Activated CD8-positive, alpha-beta memory T cell treated with anti-CD3 and anti-CD28 coated beads for 4 hours (primary cell): Measurements from ENCODE around the gene PRMT7.

Experiments
- DNase-seq, 2 donors: peaks; one replicate each; pipeline ENCODE4 v3.0.0-alpha.2; 2020; ENCODE audit warnings: low read depth in 2 of 2

PRMT7 gene

GRCh38 chr16:68300734-68301459, 9.9 kb upstream of the PRMT7 start:
- no peak for DNase-seq

DNA sequence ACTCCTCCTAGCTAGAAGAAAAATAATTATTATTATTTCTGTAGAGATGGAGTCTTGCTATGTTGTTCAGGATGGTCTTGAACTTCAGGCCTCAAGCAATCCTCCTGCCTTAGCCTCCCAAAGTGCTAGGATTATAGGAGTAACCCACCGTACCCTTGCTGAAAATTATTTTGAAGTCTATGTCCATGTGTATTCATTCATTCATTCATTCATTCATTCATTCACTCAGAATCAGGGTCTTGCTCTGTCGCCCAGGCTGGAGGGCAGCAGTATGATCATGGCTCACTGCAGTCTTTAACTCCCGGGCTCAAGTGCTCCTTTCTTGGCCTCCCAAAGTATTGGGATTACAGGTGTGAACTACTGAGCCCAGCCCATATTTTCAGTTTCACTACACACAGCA, 4.2 kb upstream of the PRMT7 start:
- DNase-seq, result no peak

DNA sequence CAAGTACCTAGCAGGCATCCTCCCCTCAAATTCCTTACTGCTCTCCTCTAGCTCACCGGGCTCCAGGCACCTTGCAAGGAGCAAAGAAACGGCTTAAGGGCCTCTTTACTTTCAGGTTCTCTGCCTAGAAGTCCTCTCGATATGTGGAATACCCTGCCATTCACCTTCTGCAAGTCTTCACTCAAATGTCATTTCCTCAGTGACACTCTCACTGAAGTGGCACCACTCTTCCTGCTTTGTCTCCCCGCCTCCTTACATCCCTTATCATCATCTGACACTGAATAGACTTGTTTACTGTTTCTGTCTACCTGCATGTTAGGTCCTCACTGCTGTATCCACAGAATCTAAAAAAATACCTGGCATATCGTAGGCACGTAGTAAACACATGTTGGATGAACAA, 1.0 kb upstream of the PRMT7 start:
- no peak for DNase-seq

GRCh38 chr16:68310437-68310773, 414 bp upstream of the PRMT7 start:
- DNase-seq, result no peak

DNA sequence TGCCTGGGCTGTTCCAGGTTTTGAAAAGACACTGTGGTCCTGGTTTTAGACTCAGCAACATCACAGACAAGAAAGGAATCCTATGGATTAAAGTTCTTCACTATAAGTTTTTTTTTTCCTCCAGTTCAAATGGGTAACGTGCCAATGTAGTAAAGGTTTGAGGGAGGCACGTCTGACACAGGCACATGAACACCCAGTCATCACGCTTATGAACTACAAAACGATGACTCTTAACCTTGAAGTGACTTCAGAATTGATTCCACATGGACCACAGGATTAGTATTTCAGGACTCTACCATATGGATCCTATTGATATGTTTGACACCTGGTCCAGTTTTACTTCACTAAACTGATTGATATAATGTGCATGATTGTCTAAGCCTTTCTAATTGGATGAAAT, 2.3 kb downstream of the PRMT7 start:
- no peak for DNase-seq

DNA sequence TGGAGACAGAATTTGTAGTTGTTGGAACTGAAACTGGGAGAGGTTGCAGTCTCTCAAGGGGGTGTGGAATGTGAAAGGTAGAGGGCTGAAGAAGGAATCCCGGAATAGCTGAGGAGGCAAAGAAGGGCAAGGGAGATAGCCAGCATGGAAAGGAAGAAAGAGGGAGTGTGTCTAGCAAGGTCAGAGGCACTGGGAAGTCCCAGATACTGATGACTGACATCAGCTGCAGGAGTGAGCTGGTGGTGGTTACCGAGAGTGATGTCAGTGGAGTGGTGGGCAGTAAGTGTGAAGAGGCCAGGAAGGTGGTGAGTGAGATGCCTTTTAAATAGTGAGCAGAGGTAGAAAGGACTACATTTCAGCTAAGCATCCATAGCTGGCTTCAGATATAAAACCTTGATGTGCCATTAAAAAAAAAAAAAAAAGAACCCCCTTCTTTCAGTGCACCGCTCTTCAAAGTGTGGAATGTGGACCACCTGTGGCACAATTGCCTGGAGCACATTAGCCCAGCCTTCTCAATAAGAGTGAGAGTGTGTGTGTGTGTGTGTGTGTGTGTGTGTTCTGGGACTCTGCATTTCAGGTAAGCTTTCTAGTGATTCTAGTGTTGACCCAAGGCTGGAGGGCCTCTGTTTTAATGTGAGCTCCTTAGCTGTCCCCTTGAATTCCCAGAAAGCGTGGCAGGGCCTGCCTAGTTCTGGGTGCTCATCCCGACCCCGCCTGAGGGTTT, 8.5 kb downstream of the PRMT7 start:
- DNase-seq, result no peak

- DNase-seq, result no peak
Observed at GRCh38 chr16:68324336-68324735, 13.5 kb downstream of the PRMT7 start.

DNA sequence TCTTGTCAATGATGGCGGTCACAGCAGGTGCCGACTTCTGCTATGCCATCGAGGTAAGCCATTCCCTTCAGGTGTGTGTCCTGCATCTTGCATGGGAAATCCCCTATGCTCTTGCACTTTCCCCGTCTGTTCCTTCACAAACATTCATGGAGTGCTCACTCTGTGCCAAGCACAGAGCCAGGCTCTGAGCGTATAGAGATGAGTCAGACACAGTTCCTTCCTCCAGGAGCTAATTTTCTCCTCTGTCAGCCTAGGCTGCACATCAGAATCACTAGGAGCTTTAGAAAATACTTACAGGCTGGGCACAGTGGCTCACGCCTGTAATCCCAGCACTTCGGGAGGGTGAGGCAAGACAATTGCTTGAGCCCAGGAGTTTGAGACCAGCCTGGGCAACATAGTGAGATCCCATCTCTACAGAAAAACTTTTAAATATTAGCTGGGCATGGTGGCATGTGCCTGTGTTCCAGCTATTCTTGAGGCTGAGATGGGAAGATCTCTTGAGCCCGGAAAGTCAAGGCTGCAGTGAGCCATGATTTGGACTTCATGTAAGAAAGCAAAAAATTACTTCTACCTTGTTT, 14.1 kb downstream of the PRMT7 start:
- no peak for DNase-seq

- DNase-seq, result peak; percentile 50 to 58
Observed at GRCh38 chr16:68328151-68328859, 17.5 kb downstream of the PRMT7 start.

GRCh38 chr16:68328860-68329390, 18.1 kb downstream of the PRMT7 start:
- DNase-seq, result no peak

GRCh38 chr16:68331879-68332410, 21.1 kb downstream of the PRMT7 start:
- no peak for DNase-seq

- DNase-seq, result no peak
Observed at GRCh38 chr16:68332411-68333121, 21.7 kb downstream of the PRMT7 start.

DNA sequence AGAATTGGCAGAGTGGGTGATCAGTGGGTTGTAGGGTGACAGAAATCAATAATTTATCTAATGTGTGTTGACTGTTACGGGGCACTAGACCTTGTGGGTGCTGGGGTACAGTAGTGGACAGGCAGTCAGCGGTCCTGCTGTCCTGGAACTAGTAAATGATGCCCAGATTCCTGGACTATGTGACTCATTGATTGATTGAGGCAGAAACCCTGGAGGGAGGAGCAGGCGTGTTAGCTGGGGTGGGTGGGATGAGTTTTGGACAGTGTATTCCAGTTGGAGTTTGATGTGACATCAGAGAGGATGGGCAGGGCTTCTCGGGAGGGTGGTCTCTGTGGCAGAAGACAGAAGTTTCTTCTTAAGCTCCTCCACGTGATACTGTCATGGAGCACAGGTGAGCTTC, 24.4 kb downstream of the PRMT7 start:
- DNase-seq, result no peak

DNA sequence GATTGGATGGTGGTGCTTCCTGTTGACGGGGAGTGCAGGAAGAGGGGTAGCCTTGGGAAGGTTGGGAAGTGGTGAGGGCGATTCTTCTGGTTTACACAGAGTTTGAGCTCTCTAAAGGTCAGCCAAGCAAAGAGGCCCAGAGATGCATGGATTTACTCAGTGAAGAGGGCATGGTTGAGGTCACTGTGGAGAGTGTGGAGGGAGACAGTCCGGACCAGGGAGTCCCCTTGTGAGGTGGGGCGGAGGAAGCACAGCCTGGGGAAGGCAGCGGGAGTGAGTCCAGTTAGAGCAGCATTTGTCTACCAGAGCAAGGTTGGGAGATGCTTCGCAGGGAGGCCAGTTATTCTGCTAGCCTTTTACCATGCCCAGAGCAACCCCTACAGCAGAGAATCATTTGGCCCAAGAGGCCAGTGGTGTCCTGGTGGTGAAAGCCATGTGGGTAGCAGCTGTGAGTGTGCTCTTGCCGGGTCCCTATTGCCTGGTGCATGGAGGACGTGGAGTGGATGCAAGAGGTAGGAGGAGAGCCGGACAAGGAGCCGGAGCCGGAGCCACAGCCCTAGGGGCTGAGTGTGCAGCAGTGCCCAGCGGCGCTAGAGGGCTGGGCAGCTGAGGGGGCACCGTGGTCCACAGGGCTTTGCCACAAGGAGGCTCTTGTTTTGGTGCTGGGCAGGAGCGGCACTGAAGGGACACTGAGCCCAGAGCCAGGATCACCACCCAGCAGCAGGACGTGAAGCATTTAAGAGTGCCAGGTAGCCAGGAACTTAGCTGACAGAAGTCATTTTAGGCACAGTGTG, 27.7 kb downstream of the PRMT7 start:
- no peak for DNase-seq

DNA sequence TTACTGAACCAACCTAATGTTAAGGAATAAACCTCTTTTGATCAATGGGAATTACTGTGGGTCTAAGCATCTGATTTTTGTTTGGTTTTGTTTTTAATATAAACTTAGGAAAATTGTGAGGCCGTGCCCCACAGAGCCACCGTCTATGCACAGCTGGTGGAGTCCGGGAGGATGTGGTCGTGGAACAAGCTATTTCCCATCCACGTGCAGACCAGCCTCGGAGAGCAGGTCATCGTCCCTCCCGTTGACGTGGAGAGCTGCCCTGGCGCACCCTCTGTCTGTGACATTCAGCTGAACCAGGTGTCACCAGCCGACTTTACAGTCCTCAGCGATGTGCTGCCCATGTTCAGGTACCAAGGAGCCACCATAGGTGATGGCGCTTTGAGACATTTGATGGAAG, 28.4 kb downstream of the PRMT7 start:
- DNase-seq, result no peak

GRCh38 chr16:68342620-68343019, 31.8 kb downstream of the PRMT7 start:
- no peak for DNase-seq

DNA sequence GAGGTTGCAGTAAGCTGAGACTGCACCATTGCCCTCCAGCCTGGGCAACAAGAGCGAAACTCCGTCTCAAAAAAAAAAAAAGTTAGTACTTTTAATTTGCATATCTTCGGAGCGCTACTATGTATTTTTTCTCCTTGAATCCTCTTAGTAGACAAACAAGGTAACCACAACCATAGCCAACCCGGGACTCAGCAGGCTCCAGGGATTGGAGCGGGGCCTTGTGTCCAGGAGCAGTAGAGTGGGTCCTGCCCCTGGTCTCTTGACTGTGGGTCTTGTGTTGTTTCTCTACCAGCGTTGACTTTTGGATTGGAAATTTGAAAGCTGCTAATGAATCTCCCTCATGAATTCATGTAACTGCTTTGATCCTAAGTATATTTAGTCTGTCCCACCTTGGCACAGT, 32.3 kb downstream of the PRMT7 start:
- DNase-seq, result no peak

GRCh38 chr16:68344252-68344651, 33.4 kb downstream of the PRMT7 start:
- DNase-seq, result no peak

DNA sequence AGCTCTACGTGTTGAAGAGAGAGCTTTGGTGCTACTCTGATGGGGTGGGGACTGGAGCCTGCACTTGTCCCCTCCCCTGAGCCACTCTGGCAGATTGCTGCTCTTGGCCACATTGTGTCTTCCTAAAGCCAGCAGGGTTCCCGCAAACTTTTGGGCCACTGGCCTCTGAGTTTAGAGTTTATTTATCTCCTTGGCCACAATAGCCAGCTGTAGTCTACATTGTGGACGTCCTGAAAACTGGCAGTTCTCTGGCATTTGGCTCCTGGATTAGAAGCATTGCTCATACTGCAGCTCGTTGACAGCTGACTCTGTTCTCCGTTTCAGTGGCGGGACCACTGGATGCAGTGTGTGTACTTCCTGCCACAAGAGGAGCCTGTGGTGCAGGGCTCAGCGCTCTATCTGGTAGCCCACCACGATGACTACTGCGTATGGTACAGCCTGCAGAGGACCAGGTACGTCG, 34.6 kb downstream of the PRMT7 start:
- no peak for DNase-seq

GRCh38 chr16:68345958-68346635, 35.3 kb downstream of the PRMT7 start:
- no peak for DNase-seq
